ENCODE data around the gene DYNLRB1. TPM values are rescaled to one million over a fixed set of nuclear protein-coding genes. Genes with fewer than 3 reads are reported as not detected.
A peak's percentile ranks its signal among the peaks of the same experiment; 100 is the strongest.
"Not testable (repeated sequence)": the region's sequence is repeated elsewhere in the genome, so short reads cannot be mapped to it uniquely, and the experiment has no call there.

DYNLRB1 gene
- total and polyA plus RNA-seq, 4 donors = 120 to 305 (median 223) TPM

- Histone ChIP-seq H3K27ac (ENCODE audit: low read depth in 1 of 2, low read length in 2 of 2) (peak overlapping the region; percentile 18 to 25), H3K4me1 (ENCODE audit: control insufficient read depth in 1 of 2, insufficient read depth in 2 of 2, low read length in 2 of 2) (no peaks in the 10 kb centered on the region), H3K9me3 (ENCODE audit: control insufficient read depth, low read length) (no peaks in the 10 kb centered on the region), H3K36me3 (ENCODE audit: control insufficient read depth in 1 of 2, insufficient read depth in 2 of 2, low read length in 1 of 2) (peaks cover 0 to 1% of the 10 kb centered on the region in 2 donors), H3K4me3 (ENCODE audit: low read length in 2 of 2) (peak overlapping the region; percentile 49 to 57), H3K27me3 (ENCODE audit: control insufficient read depth in 1 of 2, insufficient read depth in 2 of 2, low read length in 1 of 2) (no peaks in the 10 kb centered on the region)
- ATAC-seq (ENCODE audit: low FRiP score) (no peak), DNase-seq (no peak)
- WGBS, 2 donors = 23 to 29% methylated on average over 19 of the region's 19 CpGs
- intact Hi-C loops (cut with DNase I) = no loop called here
These were observed 1.2 kb upstream of the DYNLRB1 start for GRCh38 chr20:34514897-34515483.

GRCh38 chr20:34515484-34516246 is 557 bp upstream of the DYNLRB1 start:
- Histone ChIP-seq H3K9me3 (ENCODE audit: control insufficient read depth, low read length) (no peaks in the 10 kb centered on the region), H3K4me1 (ENCODE audit: control insufficient read depth in 1 of 2, insufficient read depth in 2 of 2, low read length in 2 of 2) (no peaks in the 10 kb centered on the region)
- intact Hi-C loops (cut with DNase I) = no loop called here

GRCh38 chr20:34517114-34517505 is 888 bp downstream of the DYNLRB1 start:
- no peaks in the 10 kb centered on the region for H3K4me1 ChIP-seq (ENCODE audit: control insufficient read depth in 1 of 2, insufficient read depth in 2 of 2, low read length in 2 of 2)
- peak overlapping the region in 1 of 2 donors; percentile 70 for H3K27ac ChIP-seq (ENCODE audit: low read depth in 1 of 2, low read length in 2 of 2)
- DNase-seq (no peak), ATAC-seq (ENCODE audit: low FRiP score) (no peak)
- H3K9me3 ChIP-seq (ENCODE audit: control insufficient read depth, low read length) = no peaks in the 10 kb centered on the region
- H3K36me3 ChIP-seq (ENCODE audit: control insufficient read depth in 1 of 2, insufficient read depth in 2 of 2, low read length in 1 of 2) = peaks cover 0 to 1% of the 10 kb centered on the region in 2 donors
- H3K4me3 ChIP-seq (ENCODE audit: low read length in 2 of 2) = peak overlapping the region; percentile 57 to 86
- H3K27me3 ChIP-seq (ENCODE audit: control insufficient read depth in 1 of 2, insufficient read depth in 2 of 2, low read length in 1 of 2) = no peaks in the 10 kb centered on the region
- 0 to 1% methylated on average over 3 of the region's 3 CpGs for WGBS, 2 donors
- intact Hi-C loops (cut with DNase I) = no loop called here

More at GRCh38 chr20:34515484-34516246, 557 bp upstream of the DYNLRB1 start:
- ATAC-seq (ENCODE audit: low FRiP score) (peak; percentile 34), DNase-seq (peak in 1 of 2 donors; percentile 71)
- Histone ChIP-seq H3K36me3 (ENCODE audit: control insufficient read depth in 1 of 2, insufficient read depth in 2 of 2, low read length in 1 of 2) (peaks cover 0 to 1% of the 10 kb centered on the region in 2 donors), H3K27me3 (ENCODE audit: control insufficient read depth in 1 of 2, insufficient read depth in 2 of 2, low read length in 1 of 2) (no peaks in the 10 kb centered on the region), H3K27ac (ENCODE audit: low read depth in 1 of 2, low read length in 2 of 2) (peak overlapping the region; percentile 18 to 25), H3K4me3 (ENCODE audit: low read length in 2 of 2) (peak overlapping the region; percentile 49 to 57)
- WGBS, 2 donors = 1 to 2% methylated on average over 36 of the region's 36 CpGs

GRCh38 chr20:34518863-34519262 is 2.6 kb downstream of the DYNLRB1 start:
- H3K4me1 ChIP-seq (ENCODE audit: control insufficient read depth in 1 of 2, insufficient read depth in 2 of 2, low read length in 2 of 2); H3K27me3 ChIP-seq (ENCODE audit: control insufficient read depth in 1 of 2, insufficient read depth in 2 of 2, low read length in 1 of 2); H3K4me3 ChIP-seq (ENCODE audit: low read length in 2 of 2); H3K36me3 ChIP-seq (ENCODE audit: control insufficient read depth in 1 of 2, insufficient read depth in 2 of 2, low read length in 1 of 2); DNase-seq; ATAC-seq (ENCODE audit: low FRiP score); intact Hi-C loops (cut with DNase I); H3K9me3 ChIP-seq (ENCODE audit: control insufficient read depth, low read length); H3K27ac ChIP-seq (ENCODE audit: low read depth in 1 of 2, low read length in 2 of 2): not testable (repeated sequence)
- 75 to 77% methylated on average over 7 of the region's 7 CpGs for WGBS, 2 donors

GRCh38 chr20:34519841-34520240 is 3.6 kb downstream of the DYNLRB1 start:
- not testable (repeated sequence) for H3K27me3 ChIP-seq (ENCODE audit: control insufficient read depth in 1 of 2, insufficient read depth in 2 of 2, low read length in 1 of 2); H3K9me3 ChIP-seq (ENCODE audit: control insufficient read depth, low read length); H3K4me1 ChIP-seq (ENCODE audit: control insufficient read depth in 1 of 2, insufficient read depth in 2 of 2, low read length in 2 of 2); H3K27ac ChIP-seq (ENCODE audit: low read depth in 1 of 2, low read length in 2 of 2); ATAC-seq (ENCODE audit: low FRiP score); DNase-seq; H3K36me3 ChIP-seq (ENCODE audit: control insufficient read depth in 1 of 2, insufficient read depth in 2 of 2, low read length in 1 of 2); H3K4me3 ChIP-seq (ENCODE audit: low read length in 2 of 2)
- 79 to 81% methylated on average over 10 of the region's 10 CpGs for WGBS, 2 donors
- intact Hi-C loops (cut with DNase I) = loop anchor here (2.0 to 10.0 kb wide), 2 partner anchors 205 to 207 kb away; no protein-coding TSS in a partner anchor

- no peaks in the 10 kb centered on the region for H3K27me3 ChIP-seq (ENCODE audit: control insufficient read depth in 1 of 2, insufficient read depth in 2 of 2, low read length in 1 of 2)
- WGBS, 2 donors = 21 to 28% methylated on average over 16 to 17 of the region's 17 CpGs
- H3K27ac ChIP-seq (ENCODE audit: low read depth in 1 of 2, low read length in 2 of 2) = peak overlapping the region in 1 of 2 donors; percentile 46
- H3K4me1 ChIP-seq (ENCODE audit: control insufficient read depth in 1 of 2, insufficient read depth in 2 of 2, low read length in 2 of 2) = peaks cover 0 to 1% of the 10 kb centered on the region in 2 donors
- H3K4me3 ChIP-seq (ENCODE audit: low read length in 2 of 2) = no peak overlapping the region
- intact Hi-C loops (cut with DNase I) = loop anchor here in 1 of 2 donors (10.0 kb wide), 1 partner anchor 208 kb away; no protein-coding TSS in a partner anchor
- ATAC-seq (ENCODE audit: low FRiP score) = peak; percentile 44
- H3K9me3 ChIP-seq (ENCODE audit: control insufficient read depth, low read length) = no peaks in the 10 kb centered on the region
- peaks cover 0 to 2% of the 10 kb centered on the region in 2 donors for H3K36me3 ChIP-seq (ENCODE audit: control insufficient read depth in 1 of 2, insufficient read depth in 2 of 2, low read length in 1 of 2)
- DNase-seq = no peak
These were observed 7.0 kb downstream of the DYNLRB1 start for GRCh38 chr20:34522969-34523871.

- 86 to 87% methylated on average over 11 of the region's 11 CpGs for WGBS, 2 donors
- no peaks in the 10 kb centered on the region for H3K9me3 ChIP-seq (ENCODE audit: control insufficient read depth, low read length)
- intact Hi-C loops (cut with DNase I) = loop anchor here in 1 of 2 donors (10.0 kb wide), 1 partner anchor 210 kb away; no protein-coding TSS in a partner anchor
- H3K27me3 ChIP-seq (ENCODE audit: control insufficient read depth in 1 of 2, insufficient read depth in 2 of 2, low read length in 1 of 2) = no peaks in the 10 kb centered on the region
- no peak overlapping the region for H3K27ac ChIP-seq (ENCODE audit: low read depth in 1 of 2, low read length in 2 of 2)
- H3K4me1 ChIP-seq (ENCODE audit: control insufficient read depth in 1 of 2, insufficient read depth in 2 of 2, low read length in 2 of 2) = peaks cover 0 to 1% of the 10 kb centered on the region in 2 donors
- no peak for DNase-seq
- ATAC-seq (ENCODE audit: low FRiP score) = no peak
- peaks cover 0 to 2% of the 10 kb centered on the region in 2 donors for H3K36me3 ChIP-seq (ENCODE audit: control insufficient read depth in 1 of 2, insufficient read depth in 2 of 2, low read length in 1 of 2)
- no peak overlapping the region for H3K4me3 ChIP-seq (ENCODE audit: low read length in 2 of 2)
These were observed 8.2 kb downstream of the DYNLRB1 start for GRCh38 chr20:34524426-34524825.

- ATAC-seq (ENCODE audit: low FRiP score) = no peak
These were observed 9.1 kb downstream of the DYNLRB1 start for GRCh38 chr20:34525342-34525708.

More at GRCh38 chr20:34525342-34525708, 9.1 kb downstream of the DYNLRB1 start:
- Histone ChIP-seq H3K4me1 (ENCODE audit: control insufficient read depth in 1 of 2, insufficient read depth in 2 of 2, low read length in 2 of 2) (peaks cover 0 to 1% of the 10 kb centered on the region in 2 donors), H3K27ac (ENCODE audit: low read depth in 1 of 2, low read length in 2 of 2) (peak overlapping the region in 1 of 2 donors; percentile 69), H3K4me3 (ENCODE audit: low read length in 2 of 2) (no peak overlapping the region), H3K9me3 (ENCODE audit: control insufficient read depth, low read length) (no peaks in the 10 kb centered on the region), H3K36me3 (ENCODE audit: control insufficient read depth in 1 of 2, insufficient read depth in 2 of 2, low read length in 1 of 2) (peaks cover 0 to 2% of the 10 kb centered on the region in 2 donors), H3K27me3 (ENCODE audit: control insufficient read depth in 1 of 2, insufficient read depth in 2 of 2, low read length in 1 of 2) (no peaks in the 10 kb centered on the region)
- 79 to 82% methylated on average over 7 of the region's 7 CpGs for WGBS, 2 donors
- intact Hi-C loops (cut with DNase I) = loop anchor here in 1 of 2 donors (10.0 kb wide), 1 partner anchor 211 kb away; no protein-coding TSS in a partner anchor
- DNase-seq = no peak
